MCF 10A (cell line): ENCODE results near the gene KCNG2. TPM values are rescaled to one million over a fixed set of nuclear protein-coding genes. Genes with fewer than 3 reads are reported as not detected.

Source experiments
- BruUV-seq: library from RNA; stranded (reverse); fragments of 400-500 nt; replicated peaks from 2 replicates; lab custom pipeline; 2021; lab: Mats Ljungman, UMichigan
- CTCF ChIA-PET: fragments of 300-600 bp; sonication (Branson Sonifier 250); formaldehyde crosslinking; extraction: SDS; loops from one replicate; lab custom pipeline; 2021; ENCODE audit warnings: antibody characterized with exemption, inconsistent platforms; lab: Yijun Ruan, JAX
- POLR2A ChIA-PET: fragments of 300-600, 350-650 bp; sonication (Branson Sonifier 250); formaldehyde crosslinking; extraction: SDS; loops from one replicate; lab custom pipeline; 2020; ENCODE audit warnings: antibody characterized with exemption, inconsistent platforms; lab: Yijun Ruan, JAX
- DNase-seq: peaks from one replicate; pipeline ENCODE4 v3.0.0-alpha.2; 2018; ENCODE audit not compliant: unreplicated experiment
- H3K27ac Mint-ChIP-seq: one replicate; pipeline ENCODE4 v1.8.0; 2022; ENCODE audit warnings: mild to moderate bottlenecking, low read depth, mixed read lengths; ENCODE audit not compliant: unreplicated experiment
- H3K27me3 Mint-ChIP-seq: one replicate; pipeline ENCODE4 v1.8.0; 2022; ENCODE audit warnings: mixed read lengths; ENCODE audit not compliant: insufficient read depth, unreplicated experiment
- H3K36me3 Mint-ChIP-seq: one replicate; pipeline ENCODE4 v1.8.0; 2022; ENCODE audit warnings: mild to moderate bottlenecking, moderate library complexity, mixed read lengths; ENCODE audit not compliant: insufficient read depth, unreplicated experiment
- H3K4me1 Mint-ChIP-seq: one replicate; pipeline ENCODE4 v1.8.0; 2022; ENCODE audit warnings: mixed read lengths; ENCODE audit not compliant: insufficient read depth, unreplicated experiment
- H3K4me3 Mint-ChIP-seq: one replicate; pipeline ENCODE4 v1.8.0; 2022; ENCODE audit warnings: mild to moderate bottlenecking, moderate library complexity, mixed read lengths; ENCODE audit not compliant: unreplicated experiment
- H3K9me3 Mint-ChIP-seq: one replicate; pipeline ENCODE4 v1.8.0; 2022; ENCODE audit warnings: mixed read lengths; ENCODE audit not compliant: unreplicated experiment
- intact Hi-C: fragments of 100-400 bp; cut with micrococcal nuclease; formaldehyde crosslinking; loops from 2 replicates; pipeline ENCODE4 v1.14.1; 2022
- total RNA-seq: library from RNA; stranded (reverse); gene quantifications from 2 replicates; pipeline ENCODE4 v1.2.3, GENCODE V29; 2022
- TF ChIP-seq, protein P1 (sequence below): fragments of 200-600 bp; IDR thresholded peaks from one replicate; pipeline ENCODE4 v1.8.0; 2022; ENCODE audit warnings: antibody characterized with exemption, mild to moderate bottlenecking; ENCODE audit not compliant: unreplicated experiment

The KCNG2 gene
- total RNA-seq, 1 experiment from 2014 or later = not detected

- Mint-ChIP-seq H3K9me3 (no peaks in the 10 kb centered on the region), H3K4me1 (no peaks in the 10 kb centered on the region), H3K36me3 (no peaks in the 10 kb centered on the region), H3K27me3 (no peaks in the 10 kb centered on the region), H3K4me3 (no peak overlapping the region), H3K27ac (no peak overlapping the region)
- CTCF ChIA-PET = no interaction called here
- BruUV-seq = no TSS peak
- TF ChIP-seq, protein P1, sequence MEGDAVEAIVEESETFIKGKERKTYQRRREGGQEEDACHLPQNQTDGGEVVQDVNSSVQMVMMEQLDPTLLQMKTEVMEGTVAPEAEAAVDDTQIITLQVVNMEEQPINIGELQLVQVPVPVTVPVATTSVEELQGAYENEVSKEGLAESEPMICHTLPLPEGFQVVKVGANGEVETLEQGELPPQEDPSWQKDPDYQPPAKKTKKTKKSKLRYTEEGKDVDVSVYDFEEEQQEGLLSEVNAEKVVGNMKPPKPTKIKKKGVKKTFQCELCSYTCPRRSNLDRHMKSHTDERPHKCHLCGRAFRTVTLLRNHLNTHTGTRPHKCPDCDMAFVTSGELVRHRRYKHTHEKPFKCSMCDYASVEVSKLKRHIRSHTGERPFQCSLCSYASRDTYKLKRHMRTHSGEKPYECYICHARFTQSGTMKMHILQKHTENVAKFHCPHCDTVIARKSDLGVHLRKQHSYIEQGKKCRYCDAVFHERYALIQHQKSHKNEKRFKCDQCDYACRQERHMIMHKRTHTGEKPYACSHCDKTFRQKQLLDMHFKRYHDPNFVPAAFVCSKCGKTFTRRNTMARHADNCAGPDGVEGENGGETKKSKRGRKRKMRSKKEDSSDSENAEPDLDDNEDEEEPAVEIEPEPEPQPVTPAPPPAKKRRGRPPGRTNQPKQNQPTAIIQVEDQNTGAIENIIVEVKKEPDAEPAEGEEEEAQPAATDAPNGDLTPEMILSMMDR = no peak
- intact Hi-C loops = no loop called here
- POLR2A ChIA-PET = no interaction called here
- no peak for DNase-seq
These were observed 22.2 kb downstream of the KCNG2 start for GRCh38 chr18:79819968-79820351.

- no peaks in the 10 kb centered on the region for H3K27me3 Mint-ChIP-seq
- no peaks in the 10 kb centered on the region for H3K4me1 Mint-ChIP-seq
- no peaks in the 10 kb centered on the region for H3K9me3 Mint-ChIP-seq
- H3K4me3 Mint-ChIP-seq = no peak overlapping the region
- DNase-seq = no peak
- intact Hi-C loops = no loop called here
- ChIA-PET POLR2A (no interaction called here), CTCF (no interaction called here)
- no peak overlapping the region for H3K27ac Mint-ChIP-seq
- TF ChIP-seq, protein P1 = no peak
- no peaks in the 10 kb centered on the region for H3K36me3 Mint-ChIP-seq
- BruUV-seq = no TSS peak
These were observed 25.4 kb downstream of the KCNG2 start for GRCh38 chr18:79823120-79823519.

GRCh38 chr18:79825913-79826312 is 28.2 kb downstream of the KCNG2 start:
- intact Hi-C loops = no loop called here
- ChIA-PET CTCF (no interaction called here), POLR2A (no interaction called here)
- Mint-ChIP-seq H3K36me3 (no peaks in the 10 kb centered on the region), H3K27ac (no peak overlapping the region), H3K4me1 (no peaks in the 10 kb centered on the region), H3K9me3 (no peaks in the 10 kb centered on the region), H3K4me3 (no peak overlapping the region), H3K27me3 (no peaks in the 10 kb centered on the region)
- no TSS peak for BruUV-seq
- TF ChIP-seq, protein P1 = no peak
- DNase-seq = no peak

- TF ChIP-seq, protein P1 = no peak
- H3K4me1 Mint-ChIP-seq = no peaks in the 10 kb centered on the region
- DNase-seq = no peak
- H3K36me3 Mint-ChIP-seq = no peaks in the 10 kb centered on the region
- no peak overlapping the region for H3K27ac Mint-ChIP-seq
- POLR2A ChIA-PET = no interaction called here
- no TSS peak for BruUV-seq
- intact Hi-C loops = no loop called here
- no peak overlapping the region for H3K4me3 Mint-ChIP-seq
- peaks cover under 1% of the 10 kb centered on the region for H3K9me3 Mint-ChIP-seq
- H3K27me3 Mint-ChIP-seq = no peaks in the 10 kb centered on the region
- CTCF ChIA-PET = no interaction called here
These were observed 29.2 kb downstream of the KCNG2 start for GRCh38 chr18:79826966-79827365.
